Measurements from ENCODE around the gene SRCAP.
A peak's percentile ranks its signal among the peaks of the same experiment; 100 is the strongest.

SRCAP gene

GRCh38 chr16:30741461-30741914, 42.5 kb downstream of the SRCAP start:
- TF ChIP-seq POLR2AphosphoS5 (IDR thresholded peaks at IDR 0.05; ENCODE audit: low read depth, low read length) (no peak), TAF1 (IDR thresholded peaks at IDR 0.05; ENCODE audit: borderline replicate concordance, low read depth, low read length) (no peak), POLR2A (IDR thresholded peaks at IDR 0.05; ENCODE audit: low read depth, low read length) (no peak)
- FAIRE-seq: no peak
- DNase-seq (ENCODE audit: insufficient read length): no peak

- TF ChIP-seq POLR2AphosphoS5 (IDR thresholded peaks at IDR 0.05; ENCODE audit: low read depth, low read length) (no peak), TAF1 (IDR thresholded peaks at IDR 0.05; ENCODE audit: borderline replicate concordance, low read depth, low read length) (no peak), POLR2A (IDR thresholded peaks at IDR 0.05; ENCODE audit: low read depth, low read length) (no peak)
- DNase-seq (ENCODE audit: insufficient read length) (no peak), FAIRE-seq (no peak)
Observed at GRCh38 chr16:30743716-30744115, 44.7 kb downstream of the SRCAP start.

GRCh38 chr16:30744183-30744582, 45.2 kb downstream of the SRCAP start:
- no peak for TF ChIP-seq TAF1 (IDR thresholded peaks at IDR 0.05; ENCODE audit: borderline replicate concordance, low read depth, low read length)
- TF ChIP-seq POLR2AphosphoS5 (IDR thresholded peaks at IDR 0.05; ENCODE audit: low read depth, low read length): no peak
- TF ChIP-seq POLR2A (IDR thresholded peaks at IDR 0.05; ENCODE audit: low read depth, low read length): no peak
- DNase-seq (ENCODE audit: insufficient read length) (no peak), FAIRE-seq (no peak)

- no peak for FAIRE-seq
- no peak for DNase-seq (ENCODE audit: insufficient read length)
- TF ChIP-seq TAF1 (IDR thresholded peaks at IDR 0.05; ENCODE audit: borderline replicate concordance, low read depth, low read length): no peak
- TF ChIP-seq POLR2A (IDR thresholded peaks at IDR 0.05; ENCODE audit: low read depth, low read length): no peak
- TF ChIP-seq POLR2AphosphoS5 (IDR thresholded peaks at IDR 0.05; ENCODE audit: low read depth, low read length): no peak
Observed at GRCh38 chr16:30745082-30745481, 46.1 kb downstream of the SRCAP start.

DNA sequence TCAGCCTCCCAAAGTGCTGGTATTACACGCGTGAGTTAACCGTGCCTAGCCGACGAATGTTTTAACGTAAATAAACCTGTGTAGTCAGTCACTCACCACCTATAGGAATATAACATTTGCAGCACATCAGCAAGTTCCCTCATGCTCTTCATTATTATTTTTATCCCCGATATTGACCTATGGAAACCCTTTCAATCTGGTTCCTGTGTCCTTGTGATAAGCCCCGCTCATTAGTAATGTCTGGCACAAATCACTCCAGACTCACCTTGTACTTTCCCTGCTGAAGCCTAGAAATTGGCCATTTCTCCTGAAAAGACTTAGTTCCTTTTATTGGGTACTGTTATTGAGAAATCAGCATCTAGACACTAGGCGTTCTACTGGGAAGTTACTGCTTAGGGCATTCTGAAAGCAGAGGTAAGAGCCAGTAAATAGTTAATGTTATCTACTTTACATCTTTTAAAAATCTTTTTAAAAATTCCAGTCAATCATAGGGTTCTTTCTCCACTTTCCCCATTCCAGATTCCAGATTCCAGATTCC, 47.7 kb downstream of the SRCAP start:
- no peak for TF ChIP-seq TAF1 (IDR thresholded peaks at IDR 0.05; ENCODE audit: borderline replicate concordance, low read depth, low read length)
- no peak for TF ChIP-seq POLR2A (IDR thresholded peaks at IDR 0.05; ENCODE audit: low read depth, low read length)
- DNase-seq (ENCODE audit: insufficient read length) (no peak), FAIRE-seq (no peak)

GRCh38 chr16:30747331-30747730, 48.4 kb downstream of the SRCAP start:
- no peak for DNase-seq (ENCODE audit: insufficient read length)
- FAIRE-seq: peak; percentile 50
- no peak for TF ChIP-seq POLR2A (IDR thresholded peaks at IDR 0.05; ENCODE audit: low read depth, low read length)
- TF ChIP-seq TAF1 (IDR thresholded peaks at IDR 0.05; ENCODE audit: borderline replicate concordance, low read depth, low read length): no peak

- TF ChIP-seq POLR2AphosphoS5 (IDR thresholded peaks at IDR 0.05; ENCODE audit: low read depth, low read length) (peak; percentile 89), POLR2A (IDR thresholded peaks at IDR 0.05; ENCODE audit: low read depth, low read length) (peak; percentile 89), TAF1 (IDR thresholded peaks at IDR 0.05; ENCODE audit: borderline replicate concordance, low read depth, low read length) (peak; percentile 95)
- FAIRE-seq (peak; percentile 97), DNase-seq (ENCODE audit: insufficient read length) (peak; percentile 98)
Observed at GRCh38 chr16:30747799-30748633, 49.0 kb downstream of the SRCAP start, which contains the start of gene PHKG2. TSS of gene PHKG2 (plus strand) at chr16:30748425. CDS start at chr16:30748821, 396 bp downstream.

DNA sequence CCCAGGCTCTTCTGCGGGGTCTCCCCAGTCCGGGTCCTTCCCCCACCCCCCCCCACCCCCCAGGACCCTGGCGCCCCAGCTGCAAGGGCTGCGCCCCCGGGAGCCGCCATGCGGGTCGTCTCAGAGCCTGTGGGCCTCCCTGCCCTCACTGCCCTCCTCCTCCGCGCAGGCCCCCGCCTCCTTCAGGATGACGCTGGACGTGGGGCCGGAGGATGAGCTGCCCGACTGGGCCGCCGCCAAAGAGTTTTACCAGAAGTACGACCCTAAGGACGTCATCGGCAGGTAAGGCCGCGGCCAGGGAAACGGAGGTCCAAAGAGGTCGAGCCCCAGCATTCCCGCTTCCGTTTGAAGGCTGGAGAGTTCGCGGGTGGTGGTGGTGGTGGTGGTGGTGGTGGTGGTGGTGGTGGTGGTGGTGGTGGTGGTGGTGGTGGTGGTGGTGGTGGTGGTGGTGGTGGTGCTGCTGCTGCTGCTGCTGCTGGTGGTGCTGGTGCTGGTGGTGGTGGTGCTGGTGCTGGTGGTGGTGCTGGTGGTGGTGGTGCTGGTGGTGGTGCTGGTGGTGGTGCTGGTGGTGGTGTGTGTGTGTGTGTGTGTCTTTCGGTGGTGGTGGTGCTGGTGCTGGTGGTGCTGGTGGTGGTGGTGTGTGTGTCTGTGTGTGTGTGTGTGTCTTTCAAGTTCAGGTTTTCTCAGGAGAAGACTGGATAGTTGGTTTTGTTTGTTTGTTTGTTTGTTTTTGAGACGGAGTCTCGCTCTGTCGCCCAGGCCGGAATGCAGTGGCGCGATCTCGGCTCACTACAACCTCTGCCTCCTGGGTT, 49.9 kb downstream of the SRCAP start:
- DNase-seq (ENCODE audit: insufficient read length): peak; percentile 56
- TF ChIP-seq POLR2A (IDR thresholded peaks at IDR 0.05; ENCODE audit: low read depth, low read length) (no peak), POLR2AphosphoS5 (IDR thresholded peaks at IDR 0.05; ENCODE audit: low read depth, low read length) (no peak), TAF1 (IDR thresholded peaks at IDR 0.05; ENCODE audit: borderline replicate concordance, low read depth, low read length) (no peak)
- FAIRE-seq: no peak

DNA sequence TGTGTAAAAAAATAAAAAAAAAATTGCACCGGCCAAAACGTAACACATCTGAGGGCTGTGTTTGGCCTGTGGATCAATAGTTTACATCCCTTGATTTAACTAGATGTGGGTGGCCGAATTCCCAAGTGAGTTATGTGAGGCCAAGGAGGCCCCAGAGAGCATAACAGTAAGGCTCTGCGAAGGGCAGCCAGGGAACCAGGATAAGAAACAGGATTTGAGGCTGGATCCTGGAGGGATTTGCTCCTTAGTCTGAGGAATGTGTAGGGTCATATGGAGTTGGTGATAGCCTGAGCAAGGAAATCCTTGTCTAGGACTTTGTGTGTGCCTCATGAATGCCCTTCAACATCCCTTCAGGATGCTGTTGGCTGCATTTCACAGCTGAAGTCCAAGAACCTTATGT, 51.2 kb downstream of the SRCAP start:
- DNase-seq (ENCODE audit: insufficient read length): no peak
- no peak for FAIRE-seq
- TF ChIP-seq POLR2A (IDR thresholded peaks at IDR 0.05; ENCODE audit: low read depth, low read length) (no peak), POLR2AphosphoS5 (IDR thresholded peaks at IDR 0.05; ENCODE audit: low read depth, low read length) (no peak), TAF1 (IDR thresholded peaks at IDR 0.05; ENCODE audit: borderline replicate concordance, low read depth, low read length) (no peak)

DNA sequence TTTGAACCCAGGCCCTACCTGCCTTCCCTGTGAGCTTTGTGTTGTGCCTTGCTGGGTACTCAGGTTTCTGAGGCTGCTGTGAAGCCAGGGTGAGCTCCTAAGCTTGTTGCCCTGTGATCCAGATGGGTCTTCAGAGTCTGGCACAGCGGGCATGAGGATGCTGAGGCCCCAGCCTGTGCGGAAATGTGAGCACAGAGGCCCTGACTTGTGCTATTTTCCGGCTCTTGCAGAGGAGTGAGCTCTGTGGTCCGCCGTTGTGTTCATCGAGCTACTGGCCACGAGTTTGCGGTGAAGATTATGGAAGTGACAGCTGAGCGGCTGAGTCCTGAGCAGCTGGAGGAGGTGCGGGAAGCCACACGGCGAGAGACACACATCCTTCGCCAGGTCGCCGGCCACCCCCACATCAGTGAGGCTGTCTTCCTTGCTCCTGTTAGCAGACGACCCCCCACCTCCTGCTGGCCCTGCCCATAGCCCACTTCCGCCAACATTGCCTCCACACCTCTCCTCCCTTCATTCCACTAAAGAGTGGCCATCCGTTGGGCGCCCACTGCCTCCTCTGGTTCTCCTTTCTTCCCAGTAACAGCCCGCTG, 52.0 kb downstream of the SRCAP start:
- TF ChIP-seq POLR2A (IDR thresholded peaks at IDR 0.05; ENCODE audit: low read depth, low read length) (no peak), POLR2AphosphoS5 (IDR thresholded peaks at IDR 0.05; ENCODE audit: low read depth, low read length) (no peak), TAF1 (IDR thresholded peaks at IDR 0.05; ENCODE audit: borderline replicate concordance, low read depth, low read length) (no peak)
- DNase-seq (ENCODE audit: insufficient read length) (no peak), FAIRE-seq (no peak)

DNA sequence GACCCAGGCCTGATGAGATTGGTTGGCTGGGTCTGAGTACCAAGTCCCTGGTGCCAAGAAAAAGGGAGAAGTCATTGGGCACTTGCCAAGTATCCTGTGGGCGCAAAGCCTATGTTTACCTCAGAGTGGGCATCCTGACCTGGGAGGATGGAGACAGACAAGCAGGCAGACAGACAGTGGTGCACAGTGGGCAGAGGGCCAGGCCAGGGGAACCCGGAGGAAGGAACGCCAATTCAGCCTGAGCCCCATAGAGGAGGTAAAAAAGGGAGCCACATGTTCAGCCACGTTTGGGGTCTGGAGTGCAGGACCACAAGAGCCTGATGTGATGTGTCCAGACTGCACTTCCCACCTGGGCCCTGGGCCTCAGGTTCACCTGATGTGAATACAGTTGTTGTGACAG, 54.6 kb downstream of the SRCAP start:
- TF ChIP-seq POLR2A (IDR thresholded peaks at IDR 0.05; ENCODE audit: low read depth, low read length) (no peak), POLR2AphosphoS5 (IDR thresholded peaks at IDR 0.05; ENCODE audit: low read depth, low read length) (no peak), TAF1 (IDR thresholded peaks at IDR 0.05; ENCODE audit: borderline replicate concordance, low read depth, low read length) (no peak)
- no peak for DNase-seq (ENCODE audit: insufficient read length)
- FAIRE-seq: no peak

Measured in GM12892 (cell line).